GM21717 (cell line): ENCODE measurements around the gene COL5A3.
"Not testable (repeated sequence)": the region's sequence is repeated elsewhere in the genome, so short reads cannot be mapped to it uniquely, and the experiment has no call there.

Source experiments
- ATAC-seq: cut with Tn5 transposase; IDR thresholded peaks from one replicate; pipeline ENCODE4 v1.9.1; 2021; ENCODE audit warnings: mild to moderate bottlenecking, moderate library complexity; ENCODE audit not compliant: unreplicated experiment

COL5A3 gene

DNA sequence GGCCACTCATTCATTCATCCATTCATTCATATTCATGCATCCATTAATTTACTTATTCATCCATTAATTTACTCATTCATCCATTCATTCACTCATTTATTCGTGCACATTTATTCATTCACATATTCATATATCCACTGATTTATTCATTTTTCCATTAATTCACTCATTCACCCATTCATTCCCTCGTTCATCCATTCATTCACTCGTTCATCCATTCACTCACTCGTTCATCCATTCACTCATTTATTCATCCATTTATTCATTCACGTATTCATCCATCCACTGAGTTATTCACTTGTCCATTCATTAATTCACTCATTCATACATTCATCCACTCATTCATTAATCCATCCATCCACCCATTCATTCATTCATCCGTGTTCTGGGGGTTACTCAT, 38.2 kb downstream of the COL5A3 start:
- no peak for ATAC-seq

DNA sequence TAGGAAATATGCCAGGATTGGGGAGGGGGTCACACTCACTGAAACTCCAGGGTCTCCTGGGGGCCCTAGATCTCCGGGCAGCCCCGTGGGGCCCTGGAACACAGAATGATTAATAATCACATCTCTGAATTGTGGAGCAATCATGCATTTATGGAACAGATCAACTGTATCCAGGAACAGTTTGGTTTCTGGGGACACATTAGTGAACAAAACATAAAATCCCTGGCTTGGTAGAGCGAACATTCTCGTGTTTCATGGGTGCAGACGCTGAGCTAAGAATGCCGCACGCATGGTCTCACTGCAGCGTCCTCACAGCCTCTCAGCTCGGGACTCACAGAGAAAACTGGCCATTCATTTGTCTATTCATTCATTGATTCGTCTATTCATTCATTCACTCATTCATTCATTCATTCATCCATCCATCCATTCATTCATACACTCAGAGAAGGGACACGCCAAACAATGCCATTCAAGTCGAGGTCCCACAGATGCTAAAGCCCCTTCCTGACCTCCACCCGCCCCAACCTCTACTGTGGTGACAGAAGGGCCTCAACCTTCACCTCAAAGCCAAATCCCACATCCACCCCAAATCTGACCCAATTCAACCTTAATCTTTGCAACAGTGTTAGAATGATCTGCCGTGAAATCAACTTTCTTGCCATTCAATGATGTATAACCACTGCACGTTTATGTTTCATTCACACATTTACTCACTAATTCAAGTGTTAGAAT, 39.0 kb downstream of the COL5A3 start:
- ATAC-seq = no peak

DNA sequence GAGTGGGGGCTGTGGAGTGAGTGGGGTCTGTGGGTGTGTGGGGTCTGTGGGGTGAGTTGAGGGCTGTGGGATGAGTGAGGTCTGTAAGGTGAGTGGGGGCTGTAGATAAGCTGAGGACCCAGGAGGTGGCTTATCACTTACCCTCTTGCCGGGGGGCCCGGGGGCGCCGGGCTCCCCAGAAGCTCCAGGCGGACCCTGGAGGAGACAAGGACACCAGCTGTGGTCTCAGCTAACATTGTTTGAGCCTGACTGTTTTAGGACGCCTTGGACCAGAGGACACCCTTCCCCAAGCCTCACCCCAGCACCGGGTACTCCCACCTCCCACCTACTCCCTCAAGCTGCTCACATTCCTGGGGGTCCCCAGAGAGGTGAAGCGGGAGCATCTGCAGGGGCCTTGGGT, 39.8 kb downstream of the COL5A3 start:
- no peak for ATAC-seq

DNA sequence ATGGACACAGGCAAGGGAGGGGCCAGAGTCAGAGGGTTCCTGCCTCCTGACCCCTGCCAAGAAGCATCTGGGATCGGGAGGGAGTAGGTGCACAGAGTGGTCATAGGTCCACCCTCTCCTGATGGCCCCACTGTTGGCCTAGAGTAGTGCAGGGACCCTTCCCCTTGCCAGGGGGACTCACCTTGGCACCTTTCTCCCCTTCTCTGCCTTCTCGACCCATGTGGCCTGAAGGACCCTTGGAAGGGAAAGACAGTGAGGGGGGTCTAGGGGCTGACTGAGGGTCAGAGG, 40.7 kb downstream of the COL5A3 start:
- no peak for ATAC-seq

DNA sequence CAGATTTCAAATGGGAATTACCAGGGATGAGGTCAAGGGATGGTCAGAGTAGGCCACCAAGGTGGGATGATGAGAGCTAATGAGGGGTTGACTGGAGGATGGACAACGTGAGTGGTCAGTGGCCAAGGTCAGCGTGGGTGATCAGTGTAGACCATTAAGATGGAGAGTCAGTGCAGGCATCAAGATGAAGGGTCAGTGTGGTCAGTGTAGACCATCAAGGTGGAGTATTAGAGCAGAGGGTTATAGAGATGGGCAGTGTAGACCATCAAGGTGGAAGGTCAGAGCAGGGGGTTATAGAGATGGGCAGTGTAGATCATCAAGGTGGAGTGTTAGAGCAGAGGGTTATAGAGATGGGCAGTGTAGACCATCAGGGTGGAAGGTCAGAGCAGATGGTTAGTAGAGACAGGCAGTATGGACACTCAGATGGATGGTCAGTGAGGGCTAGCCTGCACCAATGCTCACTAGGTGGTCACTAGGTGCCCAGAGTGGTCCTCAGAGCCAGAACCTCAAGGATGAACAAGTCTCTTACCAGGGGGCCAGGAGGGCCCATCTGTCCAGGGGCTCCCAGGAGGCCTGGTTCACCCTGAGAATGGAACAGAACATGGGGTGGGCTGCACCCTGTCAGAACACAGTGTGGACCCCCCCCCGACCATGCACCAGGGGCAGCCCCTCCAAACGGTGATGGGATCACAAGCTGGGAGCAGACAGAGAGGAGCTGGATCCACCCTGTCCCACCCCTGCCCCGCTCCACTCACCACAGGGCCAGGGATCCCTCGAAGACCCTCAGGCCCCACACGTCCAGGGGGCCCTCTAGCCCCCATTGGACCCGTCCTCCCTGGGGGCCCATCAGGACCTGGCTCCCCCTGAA, 41.2 kb downstream of the COL5A3 start:
- no peak for ATAC-seq

DNA sequence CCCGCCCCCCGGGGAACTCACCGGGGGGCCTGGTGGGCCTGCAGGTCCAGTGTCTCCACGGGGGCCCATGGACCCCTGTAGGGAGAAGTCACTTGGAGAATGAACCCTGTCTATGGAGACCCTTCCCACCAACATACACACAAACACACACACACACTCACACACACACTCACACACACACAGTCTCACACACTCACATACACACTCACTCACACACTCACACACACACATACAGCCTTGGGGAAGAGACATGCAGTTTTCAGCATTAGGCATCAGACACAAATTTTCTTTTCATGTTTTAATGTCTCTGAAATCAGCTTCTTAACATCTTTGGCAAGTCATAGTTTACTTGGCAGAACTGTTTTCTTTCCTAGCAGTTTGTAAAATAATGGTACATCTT, 43.0 kb downstream of the COL5A3 start:
- ATAC-seq = no peak

DNA sequence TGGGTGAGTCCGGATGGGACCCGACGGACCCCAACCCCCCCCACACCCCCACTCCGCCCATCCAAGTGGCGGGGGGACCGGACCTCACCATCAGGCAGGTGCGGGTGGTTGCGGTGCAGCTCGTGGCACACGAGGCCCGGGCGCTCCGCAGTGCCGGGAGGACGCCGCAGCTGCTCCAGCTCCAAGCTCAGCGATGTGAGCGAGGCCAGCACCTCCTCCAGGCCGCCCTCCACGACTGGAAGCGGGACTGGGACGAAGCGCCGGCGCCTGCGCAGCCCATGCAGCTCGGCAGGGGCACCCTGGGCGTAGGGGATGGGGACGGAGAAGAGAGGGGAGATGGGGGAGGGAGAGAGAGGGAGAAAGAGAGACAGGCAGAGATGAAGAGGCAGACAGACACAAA, 43.9 kb downstream of the COL5A3 start:
- no peak for ATAC-seq

DNA sequence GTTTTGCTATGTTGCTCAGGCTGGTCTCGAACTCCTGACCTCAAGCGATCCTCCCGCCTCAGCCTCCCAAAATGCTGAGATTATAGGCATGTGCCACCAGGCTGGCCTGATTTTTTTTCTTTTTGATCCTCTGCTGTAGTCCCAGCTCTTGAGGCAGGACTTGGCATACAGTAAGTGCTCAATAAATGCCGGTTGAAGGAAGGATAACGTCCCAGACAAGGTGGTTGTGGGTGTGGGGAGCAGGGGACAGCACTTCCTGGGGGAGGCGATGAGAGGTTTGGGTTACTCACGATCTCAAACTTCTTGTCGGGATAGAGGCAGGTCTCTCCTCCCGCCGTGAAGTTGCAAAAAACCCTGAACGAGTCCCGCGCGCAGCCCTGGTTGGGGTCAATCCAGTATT, 44.3 kb downstream of the COL5A3 start:
- ATAC-seq = no peak

DNA sequence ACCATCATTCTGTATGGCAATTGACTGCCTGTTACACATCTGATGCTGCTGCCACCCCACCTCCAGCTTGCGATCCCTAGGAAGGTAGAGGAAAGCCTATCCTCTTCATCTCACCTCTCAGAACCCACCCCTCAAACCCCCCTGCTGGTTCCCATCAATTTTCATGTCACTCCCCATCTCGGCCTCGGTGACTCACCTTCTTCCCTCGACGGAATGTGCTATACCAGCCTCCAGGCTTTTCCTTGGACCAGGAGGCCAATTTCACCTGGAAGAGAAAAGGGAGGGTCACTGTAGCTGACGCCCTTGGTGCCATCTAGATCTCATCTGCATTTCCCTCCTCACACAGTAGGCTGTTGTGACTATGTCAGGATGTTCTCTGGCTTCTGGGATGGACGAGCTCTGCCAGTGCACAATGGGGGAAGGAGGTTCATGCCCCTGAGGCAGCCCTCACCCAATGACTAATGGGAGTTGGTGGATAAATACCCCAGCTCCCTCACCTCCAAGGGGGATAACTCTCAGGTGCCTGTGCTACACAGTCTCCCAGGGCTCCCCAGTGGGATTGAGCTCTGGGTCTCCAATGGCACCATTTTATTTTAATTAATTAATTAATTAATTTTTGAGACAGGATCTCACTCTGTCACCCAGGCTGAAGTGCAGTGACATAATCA, 47.5 kb downstream of the COL5A3 start:
- no peak for ATAC-seq

DNA sequence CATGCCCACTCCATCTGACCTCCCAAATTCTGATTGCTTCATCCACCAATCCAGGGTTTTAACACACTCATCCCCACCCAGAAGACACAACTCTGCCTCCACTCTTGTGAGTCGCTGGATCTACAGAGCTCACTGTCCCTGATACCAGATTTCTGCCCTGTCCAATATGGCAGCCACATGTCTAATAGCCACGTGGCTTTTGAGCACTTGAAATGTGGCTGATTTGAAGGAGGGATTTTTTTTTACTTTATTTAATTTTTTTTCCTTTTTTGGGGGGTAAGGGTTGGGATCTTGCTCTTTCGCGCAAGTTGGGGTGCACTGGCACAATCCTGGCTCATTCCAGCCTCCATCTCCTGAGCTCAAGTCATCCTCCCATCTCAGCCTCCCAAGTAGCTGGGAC, 49.2 kb downstream of the COL5A3 start:
- ATAC-seq = no peak

DNA sequence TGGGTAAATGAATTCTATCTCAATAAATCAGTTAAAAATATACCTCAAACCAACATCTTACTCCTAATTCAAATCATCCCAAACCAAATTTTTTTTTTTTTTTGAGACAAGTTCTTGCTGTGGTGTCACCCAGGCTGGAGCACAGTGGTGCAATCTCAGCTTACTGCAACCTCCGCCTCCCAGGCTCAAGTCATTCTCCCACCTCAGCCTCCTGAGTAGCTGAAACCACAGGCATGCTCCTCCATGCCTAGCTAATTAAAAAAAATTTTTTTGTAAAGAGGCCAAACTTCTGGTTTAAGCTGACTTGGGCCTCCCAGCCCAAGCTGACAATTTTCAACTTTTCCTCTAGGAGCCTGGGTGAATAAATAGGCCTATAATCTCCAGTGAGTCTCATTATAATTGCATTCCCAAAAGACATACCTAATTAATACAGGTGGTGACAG, 51.9 kb downstream of the COL5A3 start:
- no peak for ATAC-seq

DNA sequence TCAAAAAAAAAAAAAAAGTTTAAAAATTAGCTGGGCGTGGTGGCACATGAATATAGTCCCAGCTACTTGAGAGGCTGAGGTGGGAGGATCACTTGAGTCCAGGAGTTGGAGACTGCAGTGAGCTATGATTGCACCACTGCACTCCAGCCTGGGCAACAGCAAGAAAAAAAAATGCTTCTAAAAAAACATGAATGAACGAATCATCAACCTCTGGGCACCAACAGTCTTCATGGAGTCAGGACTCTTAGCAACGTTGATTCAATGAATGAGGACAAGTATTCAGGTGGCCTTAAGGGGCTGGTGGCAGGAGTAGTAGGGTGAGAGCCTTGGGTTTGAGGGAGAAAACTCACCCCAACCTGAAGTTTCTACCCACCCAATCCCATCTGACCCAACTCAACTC, 53.3 kb downstream of the COL5A3 start:
- ATAC-seq = no peak

DNA sequence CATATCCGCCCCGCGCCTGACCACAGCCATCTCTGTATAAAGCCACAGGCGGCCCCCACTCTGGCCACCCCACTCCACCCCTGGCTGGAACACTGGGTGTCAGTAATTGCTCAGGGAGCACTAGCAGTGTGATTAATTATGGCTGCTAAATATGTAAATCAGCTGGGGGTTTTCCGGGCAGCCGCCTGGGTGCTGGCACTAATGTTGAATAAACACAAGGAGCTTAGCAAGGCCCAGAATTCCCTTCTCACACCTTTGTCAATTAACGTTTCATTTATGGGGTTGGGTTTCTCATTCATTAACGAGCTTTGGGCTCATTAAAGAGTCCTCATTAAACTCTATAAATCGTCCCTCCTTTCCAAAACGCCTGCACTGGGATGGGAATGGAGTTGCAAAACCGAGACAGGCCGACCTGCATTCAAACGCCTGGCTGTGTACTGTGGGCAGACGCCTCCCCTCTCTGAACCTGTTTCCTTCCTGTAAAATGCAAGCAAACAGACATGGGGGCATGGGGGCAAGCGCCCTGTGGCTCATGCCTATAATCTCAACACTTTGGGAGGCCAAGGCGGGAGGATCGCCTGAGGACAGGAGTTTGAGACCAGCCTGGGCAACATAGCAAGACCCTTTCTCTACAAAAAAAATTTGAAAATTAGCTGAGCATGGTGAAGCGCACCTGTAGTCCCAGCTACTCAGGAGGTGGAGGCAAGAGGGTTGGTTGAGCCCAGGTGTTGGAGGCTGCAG, 56.3 kb downstream of the COL5A3 start:
- ATAC-seq = no peak

DNA sequence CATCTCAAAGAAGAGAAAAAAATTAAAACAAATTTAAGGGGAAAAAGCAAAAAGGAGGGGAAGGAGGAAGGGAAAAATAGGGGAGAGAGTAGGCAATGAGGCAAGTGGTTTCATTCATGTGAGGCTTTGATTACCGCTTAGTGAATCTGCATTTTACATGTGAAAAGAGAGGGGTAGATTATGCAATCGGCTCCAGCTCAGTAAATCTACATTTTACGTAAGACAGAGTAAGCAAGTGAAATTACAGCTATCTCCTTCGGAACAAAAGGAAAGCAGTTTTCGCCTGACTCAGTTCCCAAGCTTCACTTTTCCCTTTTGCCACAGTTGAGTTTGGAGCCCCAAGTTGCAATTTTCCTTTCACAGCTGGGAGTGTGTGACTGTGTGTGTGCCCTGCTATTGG, 58.0 kb downstream of the COL5A3 start:
- ATAC-seq = no peak

DNA sequence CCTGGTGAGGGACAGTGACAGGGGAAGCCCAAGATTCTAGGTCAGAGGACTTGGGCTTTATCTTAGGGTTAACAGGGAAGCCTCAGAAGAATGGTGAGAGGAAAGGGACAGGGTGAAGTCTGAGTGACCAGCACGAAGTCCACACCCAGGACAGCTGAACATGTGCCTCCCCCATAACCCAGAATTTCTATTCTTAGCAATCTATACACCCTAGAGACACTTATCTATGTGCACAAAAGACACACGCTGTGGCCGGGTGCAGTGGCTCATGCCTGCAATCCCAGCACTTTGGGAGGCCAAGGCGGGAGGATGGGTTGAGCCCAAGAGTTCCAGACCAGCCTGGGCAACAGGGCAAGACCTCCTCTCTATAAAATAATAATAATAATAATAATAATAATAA, 62.9 kb downstream of the COL5A3 start:
- ATAC-seq = no peak

DNA sequence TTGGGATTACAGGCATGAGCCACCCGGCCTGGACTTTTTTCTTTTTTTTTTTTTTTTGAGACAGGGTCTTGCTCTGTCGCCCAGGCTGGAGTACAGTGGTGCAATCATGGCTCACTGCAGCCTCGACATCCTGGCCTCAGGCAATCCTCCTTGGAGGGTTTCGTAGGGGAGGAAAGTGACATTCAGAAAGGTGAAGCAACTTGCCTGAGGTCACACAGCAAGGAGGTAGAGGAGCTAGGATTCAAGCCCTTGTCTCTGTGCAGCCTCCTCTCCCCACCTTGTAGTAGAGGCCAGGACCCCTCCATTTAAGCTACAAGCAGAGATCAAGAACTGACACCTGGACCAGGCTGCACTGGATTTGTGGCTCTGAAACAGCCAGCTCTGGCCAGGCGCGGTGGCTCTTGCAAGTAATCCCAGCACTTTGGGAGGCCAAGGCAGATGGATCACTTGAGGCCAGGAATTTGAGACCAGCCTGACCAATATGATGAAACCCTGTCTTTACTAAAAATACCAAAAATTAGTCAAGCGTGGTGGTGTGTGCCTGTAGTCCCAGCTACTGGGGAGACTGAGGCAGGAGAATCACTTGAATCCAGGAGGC, 63.7 kb downstream of the COL5A3 start:
- not testable (repeated sequence) for ATAC-seq

DNA sequence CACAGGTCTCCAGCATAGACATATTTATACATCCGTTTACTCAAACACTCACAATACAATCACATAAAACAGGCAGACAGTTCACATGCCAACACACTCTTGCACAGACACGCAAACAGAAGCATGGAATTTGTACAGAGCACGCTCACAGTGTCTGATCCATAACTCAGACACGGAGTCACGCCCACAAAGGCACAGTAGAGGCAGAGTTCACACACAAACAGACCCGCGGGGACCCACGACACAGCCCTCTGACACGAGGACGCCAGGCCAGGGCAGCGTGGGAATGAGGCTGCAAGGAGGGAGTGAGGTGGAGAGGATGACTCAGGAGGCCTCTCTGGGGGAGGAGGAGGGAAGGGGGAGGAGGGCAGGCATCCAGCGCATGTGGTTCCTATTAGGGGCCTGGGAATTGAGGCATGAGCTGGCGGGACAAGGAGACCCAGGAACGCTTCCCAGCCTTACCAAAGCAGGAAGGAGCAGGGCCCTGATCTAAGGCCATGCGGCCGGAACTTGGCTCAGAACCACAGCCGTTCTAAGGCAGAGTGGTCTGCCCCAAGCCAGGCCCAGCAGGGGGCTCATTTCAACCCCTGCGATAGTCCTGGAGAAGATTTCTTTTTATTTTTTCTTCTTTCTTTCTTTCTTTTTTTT, 64.9 kb downstream of the COL5A3 start:
- ATAC-seq = no peak

DNA sequence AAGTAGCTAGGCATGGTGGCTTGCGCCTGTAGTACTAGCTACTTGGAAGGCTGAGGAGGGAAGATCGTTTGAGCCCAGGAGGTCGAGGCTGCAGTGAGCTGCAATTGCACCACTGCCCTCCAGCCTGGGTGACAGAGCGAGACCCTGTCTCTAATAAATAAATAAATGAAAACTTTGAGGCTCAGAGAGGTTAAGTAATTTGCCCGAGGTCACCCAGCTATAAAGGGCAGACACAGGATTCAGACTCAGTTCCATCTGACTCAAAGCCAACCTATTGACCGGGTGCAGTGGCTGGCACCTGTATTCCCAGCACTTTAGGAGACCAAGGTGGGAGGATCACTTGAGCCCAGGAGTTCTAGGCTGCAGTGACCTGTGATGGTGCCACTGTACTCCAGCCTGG, 66.6 kb downstream of the COL5A3 start:
- no peak for ATAC-seq

DNA sequence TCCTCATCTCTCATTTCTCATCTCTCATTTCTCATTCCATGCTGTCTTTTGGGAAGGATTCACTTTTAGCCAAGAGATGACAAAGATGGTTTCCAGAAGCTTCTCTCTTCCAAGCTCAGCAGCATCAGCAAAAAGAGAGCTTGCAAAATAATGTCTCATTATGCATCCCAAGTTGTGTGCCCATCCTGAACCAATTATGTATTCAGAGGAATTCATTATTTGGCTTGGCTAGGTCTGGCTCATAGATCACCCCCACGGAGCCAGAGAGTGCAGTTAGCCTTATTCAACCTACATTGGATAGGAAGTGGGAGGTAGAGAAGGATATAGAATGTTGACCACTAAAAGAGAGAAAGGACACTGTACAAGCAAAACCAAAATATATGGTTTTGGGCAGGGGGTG, 68.6 kb downstream of the COL5A3 start:
- no peak for ATAC-seq

DNA sequence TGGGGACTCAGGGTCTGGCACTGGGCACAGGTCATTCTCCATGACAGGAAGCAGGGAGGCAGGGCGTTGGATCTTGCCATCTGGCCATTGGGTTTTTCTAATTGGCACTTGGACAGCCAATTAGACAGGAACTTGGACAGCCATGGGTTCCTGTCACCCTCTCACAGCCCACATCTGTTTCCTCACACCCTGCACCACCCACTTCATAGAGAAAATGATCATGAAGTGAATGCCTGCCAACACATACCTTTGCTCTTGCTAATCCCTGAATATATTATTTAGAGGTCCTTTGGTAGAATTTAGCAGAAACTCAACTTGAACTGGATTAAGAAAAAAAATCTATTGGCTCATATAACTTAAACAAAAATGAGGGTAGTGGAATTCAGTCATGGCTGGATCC, 69.1 kb downstream of the COL5A3 start:
- no peak for ATAC-seq
